HCT116 (cell line): Measurements from ENCODE around the gene ADGRG6.

Source experiments
- CTCF ChIP-seq, 3 experiments: fragments of 200-600 bp in 1 of 3; sonication (generic) in 1 of 3; IDR thresholded peaks in 2 of 3; conservative IDR thresholded peaks in 1 of 3; 2 replicates each; pipeline ENCODE4 v1.5.1; 2012 to 2017; ENCODE audit warnings: low read depth in 2 of 3, low read length in 2 of 3, antibody characterized with exemption in 1 of 3, borderline replicate concordance in 1 of 3, control low read depth in 1 of 3, mild to moderate bottlenecking in 1 of 3, mixed read lengths in 1 of 3, mixed run types in 1 of 3, moderate library complexity in 1 of 3; ENCODE audit not compliant: insufficient read depth in 1 of 3
- EZH2 ChIP-seq: fragments of 200-600 bp; sonication (generic); IDR thresholded peaks from 2 replicates; pipeline ENCODE4 v1.6.1; 2017; ENCODE audit warnings: antibody characterized with exemption, mixed run types
- EZH2phosphoT487 ChIP-seq: fragments of 200-600 bp; IDR thresholded peaks from 2 replicates; pipeline ENCODE4 v1.6.1; 2018; ENCODE audit warnings: antibody characterized with exemption, borderline replicate concordance
- MAX ChIP-seq: IDR thresholded peaks from 2 replicates; pipeline ENCODE4 v1.6.1; 2012
- POLR2A ChIP-seq: IDR thresholded peaks from 2 replicates; pipeline ENCODE4 v1.7.0; 2011; ENCODE audit warnings: borderline replicate concordance; ENCODE audit not compliant: insufficient read depth, insufficient read length; ENCODE audit errors: extremely low read depth
- RAD21 ChIP-seq: IDR thresholded peaks from 2 replicates; pipeline ENCODE4 v1.6.1; 2012; ENCODE audit warnings: low read depth, mild to moderate bottlenecking
- YY1 ChIP-seq: IDR thresholded peaks from 2 replicates; pipeline ENCODE4 v1.6.1; 2011; ENCODE audit warnings: low read length, low read depth, moderate library complexity, mild to moderate bottlenecking; ENCODE audit not compliant: insufficient replicate concordance; ENCODE audit errors: extremely low read depth

- no peak for TF ChIP-seq RAD21
- TF ChIP-seq CTCF (IDR thresholded peaks at IDR 0.05 in 2 of 3, conservative IDR thresholded peaks at IDR 0.05 in 1 of 3; ENCODE audit: borderline replicate concordance in 1 of 3, insufficient read depth in 1 of 3, low read depth in 2 of 3, low read length in 2 of 3) = no peak
- TF ChIP-seq POLR2A = no peak
- TF ChIP-seq YY1 = no peak
- TF ChIP-seq EZH2phosphoT487 = no peak
- TF ChIP-seq MAX = no peak
- TF ChIP-seq EZH2 = no peak
Observed at GRCh38 chr6:142416686-142417085, 114.9 kb downstream of the ADGRG6 start.
